H1 (cell line): Measurements from ENCODE around the gene SLAIN2. TPM values are rescaled to one million over a fixed set of nuclear protein-coding genes. Genes with fewer than 3 reads are reported as not detected.

Experiments
- CTCF ChIA-PET: fragments of 300-600 bp; sonication (Branson Sonifier 250); formaldehyde crosslinking; loops from one replicate; lab custom pipeline; 2021; ENCODE audit not compliant: partially characterized antibody; lab: Charles Lee
- POLR2A ChIA-PET: fragments of 300-600 bp; sonication (Branson Sonifier 250); formaldehyde crosslinking; loops from one replicate; lab custom pipeline; 2021; ENCODE audit warnings: inconsistent platforms; ENCODE audit not compliant: partially characterized antibody; lab: Charles Lee
- DNase-seq, 2 experiments: peaks; one replicate each; pipeline versions ENCODE4 v3.0.0 to v3.0.0-alpha.2; 2010 to 2022; ENCODE audit warnings: low spot score in 2 of 2, low read depth in 1 of 2, mixed read lengths in 1 of 2
- FAIRE-seq: peaks from 2 replicates; lab custom pipeline; 2011; peaks lifted over from hg19 to GRCh38; lab: Jason Lieb, UNC
- H2AFZ ChIP-seq: 2 replicates; pipeline ENCODE4 v1.8.1; 2012; ENCODE audit warnings: low read length, inconsistent platforms
- H2AK5ac ChIP-seq: 2 replicates; pipeline ENCODE4 v1.6.1; 2013; ENCODE audit warnings: low read depth, low read length
- H2BK120ac ChIP-seq: replicated peaks from 2 replicates; pipeline ENCODE3; 2013; ENCODE audit warnings: low read depth, low read length, inconsistent platforms
- H2BK12ac ChIP-seq: 2 replicates; pipeline ENCODE4 v1.6.1; 2013; ENCODE audit warnings: low read depth, low read length
- H2BK15ac ChIP-seq: 2 replicates; pipeline ENCODE4 v1.6.1; 2013; ENCODE audit warnings: low read length
- H2BK20ac ChIP-seq: 2 replicates; pipeline ENCODE4 v1.6.1; 2013; ENCODE audit warnings: low read length
- H2BK5ac ChIP-seq: 2 replicates; pipeline ENCODE4 v1.6.1; 2013; ENCODE audit warnings: low read depth, low read length
- H3K14ac ChIP-seq: 2 replicates; pipeline ENCODE4 v1.6.1; 2013; ENCODE audit warnings: inconsistent platforms; ENCODE audit not compliant: insufficient read length
- H3K18ac ChIP-seq: 2 replicates; pipeline ENCODE4 v1.6.1; 2013; ENCODE audit warnings: low read length; ENCODE audit errors: extremely low read depth
- H3K23ac ChIP-seq: 2 replicates; pipeline ENCODE4 v1.6.1; 2013; ENCODE audit warnings: inconsistent platforms; ENCODE audit not compliant: insufficient read length
- H3K23me2 ChIP-seq: 2 replicates; pipeline ENCODE4 v1.6.1; 2013; ENCODE audit warnings: low read depth, low read length
- H3K27ac ChIP-seq: 2 replicates; pipeline ENCODE4 v1.6.1; 2011; ENCODE audit warnings: low read depth, low read length, inconsistent platforms
- H3K27me3 ChIP-seq, 4 experiments: replicated peaks in 1 of 4; 1 replicate in 1 of 4; 2 replicates in 3 of 4; pipeline versions ENCODE4 v1.6.1 to v1.8.1; 2011 to 2013; ENCODE audit warnings: low read length in 3 of 4, mild to moderate bottlenecking in 3 of 4, inconsistent platforms in 2 of 4, mixed read lengths in 2 of 4, moderate library complexity in 1 of 4; ENCODE audit not compliant: control insufficient read depth in 3 of 4, insufficient read depth in 3 of 4; ENCODE audit errors: extremely low read depth in 1 of 4
- H3K36me3 ChIP-seq, 4 experiments: 2 replicates each; pipeline versions ENCODE4 v1.6.1 to v1.8.1; 2011 to 2013; ENCODE audit warnings: mild to moderate bottlenecking in 4 of 4, low read length in 3 of 4, moderate library complexity in 2 of 4, control low read depth in 1 of 4, inconsistent platforms in 1 of 4; ENCODE audit not compliant: insufficient read depth in 4 of 4, control insufficient read depth in 2 of 4
- H3K4ac ChIP-seq: replicated peaks from 2 replicates; pipeline ENCODE3; 2013; ENCODE audit warnings: low read length, low read depth, mixed read lengths, inconsistent platforms; ENCODE audit not compliant: insufficient read length
- H3K4me1 ChIP-seq, 4 experiments: replicated peaks in 1 of 4; 1 replicate in 1 of 4; 2 replicates in 3 of 4; pipeline versions ENCODE4 v1.6.1 to v1.8.1; 2011 to 2013; ENCODE audit warnings: low read length in 3 of 4, inconsistent platforms in 2 of 4, mixed read lengths in 1 of 4; ENCODE audit not compliant: insufficient read depth in 4 of 4, control insufficient read depth in 3 of 4
- H3K4me2 ChIP-seq, 2 experiments: 2 replicates each; pipeline versions ENCODE4 v1.6.1 to v1.8.1; 2011 to 2013; ENCODE audit warnings: low read depth in 2 of 2, low read length in 2 of 2, control low read depth in 1 of 2, inconsistent platforms in 1 of 2, mild to moderate bottlenecking in 1 of 2; ENCODE audit not compliant: insufficient read depth in 1 of 2
- H3K4me3 ChIP-seq, 4 experiments: fragments of 200-600, 300-600 bp in 1 of 4; sonication (generic), shearing (Covaris generic), sonication (Bioruptor Twin) in 1 of 4; 2 replicates each; pipeline versions ENCODE4 v1.5.1 to v1.8.1; 2011 to 2016; ENCODE audit warnings: low read length in 4 of 4, low read depth in 3 of 4, control low read depth in 2 of 4, inconsistent platforms in 2 of 4, mild to moderate bottlenecking in 2 of 4, mixed read lengths in 1 of 4, moderate library complexity in 1 of 4; ENCODE audit not compliant: insufficient read depth in 2 of 4; ENCODE audit errors: extremely low read depth in 1 of 4
- H3K56ac ChIP-seq: replicated peaks from 2 replicates; pipeline ENCODE3; 2013; ENCODE audit warnings: low read depth, mild to moderate bottlenecking, mixed read lengths, low read length, inconsistent platforms; ENCODE audit not compliant: insufficient read length
- H3K79me1 ChIP-seq: 2 replicates; pipeline ENCODE4 v1.6.1; 2013; ENCODE audit warnings: low read depth, low read length, control low read depth
- H3K79me2 ChIP-seq, 2 experiments: 2 replicates each; pipeline versions ENCODE4 v1.6.1 to v1.8.1; 2012 to 2013; ENCODE audit warnings: low read length in 2 of 2, mild to moderate bottlenecking in 2 of 2, inconsistent platforms in 1 of 2; ENCODE audit not compliant: insufficient read depth in 2 of 2, control insufficient read depth in 1 of 2
- H3K9ac ChIP-seq, 4 experiments: replicated peaks in 1 of 4; 1 replicate in 1 of 4; 2 replicates in 3 of 4; pipeline versions ENCODE4 v1.6.1 to v1.8.1; 2011 to 2013; ENCODE audit warnings: low read depth in 3 of 4, low read length in 3 of 4, control low read depth in 2 of 4, mild to moderate bottlenecking in 2 of 4, moderate library complexity in 2 of 4, inconsistent platforms in 1 of 4; ENCODE audit errors: extremely low read depth in 1 of 4
- H3K9me3 ChIP-seq, 2 experiments: 2 replicates each; pipeline versions ENCODE4 v1.6.1 to v1.8.1; 2012 to 2013; ENCODE audit warnings: mild to moderate bottlenecking in 2 of 2, moderate library complexity in 2 of 2, control low read depth in 1 of 2, inconsistent platforms in 1 of 2, low read depth in 1 of 2, low read length in 1 of 2, mixed read lengths in 1 of 2; ENCODE audit not compliant: insufficient read depth in 2 of 2
- H4K20me1 ChIP-seq, 2 experiments: replicated peaks in 1 of 2; 2 replicates each; pipeline versions ENCODE3 to v1.8.1; 2011 to 2013; ENCODE audit warnings: inconsistent platforms in 2 of 2, low read length in 2 of 2, mild to moderate bottlenecking in 1 of 2; ENCODE audit not compliant: insufficient read depth in 2 of 2, control insufficient read depth in 1 of 2
- H4K5ac ChIP-seq: 2 replicates; pipeline ENCODE4 v1.6.1; 2013; ENCODE audit warnings: low read length, low read depth, mixed read lengths, inconsistent platforms; ENCODE audit not compliant: insufficient read length
- H4K8ac ChIP-seq: 2 replicates; pipeline ENCODE4 v1.8.0; 2013; ENCODE audit warnings: mild to moderate bottlenecking, moderate library complexity, low read length, inconsistent platforms; ENCODE audit not compliant: insufficient read depth; ENCODE audit errors: extremely low read depth
- H4K91ac ChIP-seq: replicated peaks from 2 replicates; pipeline ENCODE3; 2013; ENCODE audit warnings: low read length, mixed read lengths, inconsistent platforms; ENCODE audit not compliant: insufficient read length
- ATF3 ChIP-seq: IDR thresholded peaks from 2 replicates; pipeline ENCODE4 v1.6.1; 2011; ENCODE audit warnings: low read depth, mild to moderate bottlenecking, low read length; ENCODE audit not compliant: insufficient read depth
- CEBPB ChIP-seq: IDR thresholded peaks from 2 replicates; pipeline ENCODE4 v1.6.1; 2012; ENCODE audit warnings: low read depth, low read length
- EP300 ChIP-seq, 2 experiments: IDR thresholded peaks; 1 replicate in 1 of 2; 2 replicates in 1 of 2; pipeline ENCODE4 v1.6.1; 2011 to 2012; ENCODE audit warnings: low read depth in 2 of 2, low read length in 2 of 2, mild to moderate bottlenecking in 2 of 2, borderline replicate concordance in 1 of 2, inconsistent platforms in 1 of 2, moderate library complexity in 1 of 2
- KDM4A ChIP-seq: IDR thresholded peaks from one replicate; pipeline ENCODE4 v1.7.1; 2012; ENCODE audit warnings: low read depth, mild to moderate bottlenecking, moderate library complexity, low read length, inconsistent platforms; ENCODE audit not compliant: severe bottlenecking
- NANOG ChIP-seq: IDR thresholded peaks from 2 replicates; pipeline ENCODE4 v1.6.1; 2011; ENCODE audit warnings: low read length, low read depth, mild to moderate bottlenecking, inconsistent platforms; ENCODE audit not compliant: insufficient read depth, poor library complexity, severe bottlenecking
- PHF8 ChIP-seq: fragments of 200-600 bp; sonication (generic); conservative IDR thresholded peaks from 2 replicates; pipeline ENCODE4 v1.7.1; 2012; ENCODE audit warnings: low read depth, mild to moderate bottlenecking, inconsistent platforms, low read length, moderate library complexity
- SAP30 ChIP-seq: fragments of 300-600 bp; sonication (generic); IDR thresholded peaks from 2 replicates; pipeline ENCODE4 v1.7.1; 2012; ENCODE audit warnings: low read length, moderate library complexity, mild to moderate bottlenecking, inconsistent platforms; ENCODE audit not compliant: insufficient read depth, insufficient replicate concordance
- SIN3A ChIP-seq, 2 experiments: IDR thresholded peaks in 1 of 2; conservative IDR thresholded peaks in 1 of 2; 2 replicates each; pipeline ENCODE4 v1.6.1; 2011 to 2012; ENCODE audit warnings: low read length in 2 of 2, improper control_type of control experiment in 1 of 2, low read depth in 1 of 2, mild to moderate bottlenecking in 1 of 2
- SIX5 ChIP-seq: IDR thresholded peaks from 2 replicates; pipeline ENCODE4 v1.6.1; 2011; ENCODE audit warnings: mild to moderate bottlenecking, low read depth, low read length
- SP4 ChIP-seq: IDR thresholded peaks from 2 replicates; pipeline ENCODE4 v1.6.1; 2012; ENCODE audit warnings: low read length, inconsistent platforms
- TCF12 ChIP-seq: IDR thresholded peaks from 2 replicates; pipeline ENCODE4 v1.6.1; 2011; ENCODE audit warnings: low read depth, mild to moderate bottlenecking, low read length
- WGBS, 2 experiments: shearing (Covaris generic) in 1 of 2; methylation state at CpG; one replicate each; pipeline versions ENCODE4 v1.1.6 to v1.1.7; 2013 to 2015; ENCODE audit warnings: low lambda C conversion rate in 2 of 2, mixed read lengths in 2 of 2, inconsistent platforms in 1 of 2, low coverage in 1 of 2, missing lambda C conversion rate in 1 of 2; ENCODE audit not compliant: insufficient replicate concordance in 2 of 2, insufficient coverage in 1 of 2, insufficient read length in 1 of 2; ENCODE audit errors: extremely low coverage in 1 of 2, missing lambda C conversion rate in 1 of 2; 5-methylcytosine and 5-hydroxymethylcytosine counted together
- polyA plus RNA-seq, 7 experiments: library from polyadenylated mRNA; depleted of rRNA in 3 of 7; stranded (reverse) in 5 of 7; unstranded in 2 of 7; fragments of >200 nt in 5 of 7; fragments of 200-250 nt in 2 of 7; gene quantifications; 1 replicate in 5 of 7; 2 replicates in 1 of 7; 4 replicates in 1 of 7; pipeline versions ENCODE4 v1.2.1 to v1.2.3, GENCODE V29; 2011 to 2013; ENCODE audit warnings: missing spikeins in 2 of 7, mixed read lengths in 2 of 7
- total RNA-seq: library from RNA; stranded (reverse); fragmentation: NEBNext Ultra II Directional; extraction: Animal tissue kit (Norgen Biotek cat#: 25700); gene quantifications from 2 replicates; pipeline ENCODE4 v1.2.1, GENCODE V29; 2021

Gene SLAIN2
- total and polyA plus RNA-seq, 2 of the 8 experiments (the other 6 are each of a cell fraction or from before 2014, with no cell fraction given): 8.2 to 40.0 TPM

GRCh38 chr4:48339642-48340041 is 1.7 kb upstream of the SLAIN2 start:
- no peak overlapping the region for H3K9ac ChIP-seq
- H2AFZ ChIP-seq: no peak overlapping the region
- no peak for TF ChIP-seq CEBPB
- TF ChIP-seq TCF12: no peak
- TF ChIP-seq EP300 (IDR thresholded peaks at IDR 0.05; ENCODE audit: borderline replicate concordance in 1 of 2, low read depth in 2 of 2, low read length in 2 of 2): no peak
- TF ChIP-seq KDM4A: no peak
- TF ChIP-seq SIX5: no peak
- TF ChIP-seq PHF8: no peak
- no peak for TF ChIP-seq NANOG
- TF ChIP-seq ATF3: no peak
- TF ChIP-seq SIN3A (conservative IDR thresholded peaks at IDR 0.05 in 1 of 2, IDR thresholded peaks at IDR 0.05 in 1 of 2; ENCODE audit: low read depth in 1 of 2, low read length in 2 of 2): no peak
- no peak for TF ChIP-seq SP4
- TF ChIP-seq SAP30: no peak

More at GRCh38 chr4:48339642-48340041, 1.7 kb upstream of the SLAIN2 start:
- WGBS, 2 experiments: 78% methylated on average over 7 of the region's 7 CpGs; no CpG with 5 or more reads in 1 of the 2 experiments
- Histone ChIP-seq H3K4me2 (peak overlapping the region; percentile 77 to 87; a peak in 3 of 4 replicates), H2BK12ac (no peak overlapping the region), H4K91ac (no peak overlapping the region), H2BK20ac (no peak overlapping the region), H3K27me3 (no peaks in the 10 kb centered on the region), H3K4ac (no peak overlapping the region), H4K5ac (no peak overlapping the region), H3K79me1 (peaks cover 4% of the 10 kb centered on the region), H3K18ac (no peak overlapping the region), H3K4me1 (peaks cover 0 to 11% (median 4%) of the 10 kb centered on the region in 4 experiments; a peak in 2 of 7 replicates), H2BK120ac (peak overlapping the region; percentile 66), H4K8ac (no peak overlapping the region), H2BK15ac (no peak overlapping the region), H3K56ac (no peak overlapping the region), H3K23ac (no peak overlapping the region), H3K9me3 (no peaks in the 10 kb centered on the region), H4K20me1 (peaks cover 0 to 6% of the 10 kb centered on the region in 2 experiments), H3K4me3 (peak overlapping the region in 1 of 4 experiments; percentile 86; a peak in 2 of 8 replicates), H3K23me2 (peaks cover 5% of the 10 kb centered on the region; the same call in 1 of the 2 replicates), H2AK5ac (no peak overlapping the region), H3K14ac (no peak overlapping the region), H3K36me3 (no peaks in the 10 kb centered on the region), H3K79me2 (peaks cover 8 to 27% of the 10 kb centered on the region in 2 experiments; a peak in 3 of 4 replicates), H2BK5ac (no peak overlapping the region), H3K27ac (no peak overlapping the region)
- ChIA-PET CTCF (interaction anchor here (0.7 to 2.4 kb wide), 3 partner anchors 9 to 60 kb away, joined by 3 to 7 read pairs (median 3); no protein-coding TSS in a partner anchor), POLR2A (interaction anchor here (1.5 kb wide), 1 partner anchor 22 kb away, joined by 3 read pairs; no protein-coding TSS in a partner anchor)
- no peak for DNase-seq
- no peak for FAIRE-seq
